ENCODE results near the gene IMMP2L.

- no peak for TF ChIP-seq MYNN (CRISPR knock-in tag; IDR thresholded peaks at IDR 0.05; ENCODE audit: low read depth)
- TF ChIP-seq FOXM1 (CRISPR knock-in tag; IDR thresholded peaks at IDR 0.05): no peak
- no peak for TF ChIP-seq CREB3 (CRISPR knock-in tag; IDR thresholded peaks at IDR 0.05)
- TF ChIP-seq, protein P1, sequence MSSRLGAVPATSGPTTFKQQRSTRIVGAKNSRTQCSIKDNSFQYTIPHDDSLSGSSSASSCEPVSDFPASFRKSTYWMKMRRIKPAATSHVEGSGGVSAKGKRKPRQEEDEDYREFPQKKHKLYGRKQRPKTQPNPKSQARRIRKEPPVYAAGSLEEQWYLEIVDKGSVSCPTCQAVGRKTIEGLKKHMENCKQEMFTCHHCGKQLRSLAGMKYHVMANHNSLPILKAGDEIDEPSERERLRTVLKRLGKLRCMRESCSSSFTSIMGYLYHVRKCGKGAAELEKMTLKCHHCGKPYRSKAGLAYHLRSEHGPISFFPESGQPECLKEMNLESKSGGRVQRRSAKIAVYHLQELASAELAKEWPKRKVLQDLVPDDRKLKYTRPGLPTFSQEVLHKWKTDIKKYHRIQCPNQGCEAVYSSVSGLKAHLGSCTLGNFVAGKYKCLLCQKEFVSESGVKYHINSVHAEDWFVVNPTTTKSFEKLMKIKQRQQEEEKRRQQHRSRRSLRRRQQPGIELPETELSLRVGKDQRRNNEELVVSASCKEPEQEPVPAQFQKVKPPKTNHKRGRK (CRISPR knock-in tag; IDR thresholded peaks at IDR 0.05): no peak
- no peak for TF ChIP-seq REST (IDR thresholded peaks at IDR 0.05; ENCODE audit: borderline replicate concordance in 1 of 2, low read depth in 1 of 2, low read length in 2 of 2)
Measured at GRCh38 chr7:111132833-111133232, 429.5 kb downstream of the IMMP2L start.

All from HepG2 (cell line).